Activated naive CD8-positive, alpha-beta T cell treated with anti-CD3 and anti-CD28 coated beads, Interleukin-2, amount 50 U/mL, for 24 hours (primary cell): ENCODE results near the gene ZDHHC14.

Experiments
- ATAC-seq: fragments of 150-1000 bp; cut with Tn5 transposase; one replicate; pipeline ENCODE4 v1.10.0; 2021
- DNase-seq: peaks from one replicate; pipeline ENCODE4 v3.0.0; 2021
- H3K27ac Mint-ChIP-seq: one replicate; pipeline ENCODE4 v1.8.0; 2021; ENCODE audit warnings: mild to moderate bottlenecking, mixed read lengths
- H3K27me3 Mint-ChIP-seq: one replicate; pipeline ENCODE4 v1.8.0; 2021; ENCODE audit warnings: mixed read lengths
- H3K36me3 Mint-ChIP-seq: one replicate; pipeline ENCODE4 v1.8.0; 2021; ENCODE audit warnings: low read depth, mixed read lengths
- H3K4me1 Mint-ChIP-seq: one replicate; pipeline ENCODE4 v1.8.0; 2021; ENCODE audit warnings: mixed read lengths
- H3K4me3 Mint-ChIP-seq: one replicate; pipeline ENCODE4 v1.8.0; 2021; ENCODE audit warnings: mild to moderate bottlenecking, moderate library complexity, mixed read lengths
- H3K9me3 Mint-ChIP-seq: one replicate; pipeline ENCODE4 v1.8.0; 2021; ENCODE audit warnings: mixed read lengths

ZDHHC14 gene

DNA sequence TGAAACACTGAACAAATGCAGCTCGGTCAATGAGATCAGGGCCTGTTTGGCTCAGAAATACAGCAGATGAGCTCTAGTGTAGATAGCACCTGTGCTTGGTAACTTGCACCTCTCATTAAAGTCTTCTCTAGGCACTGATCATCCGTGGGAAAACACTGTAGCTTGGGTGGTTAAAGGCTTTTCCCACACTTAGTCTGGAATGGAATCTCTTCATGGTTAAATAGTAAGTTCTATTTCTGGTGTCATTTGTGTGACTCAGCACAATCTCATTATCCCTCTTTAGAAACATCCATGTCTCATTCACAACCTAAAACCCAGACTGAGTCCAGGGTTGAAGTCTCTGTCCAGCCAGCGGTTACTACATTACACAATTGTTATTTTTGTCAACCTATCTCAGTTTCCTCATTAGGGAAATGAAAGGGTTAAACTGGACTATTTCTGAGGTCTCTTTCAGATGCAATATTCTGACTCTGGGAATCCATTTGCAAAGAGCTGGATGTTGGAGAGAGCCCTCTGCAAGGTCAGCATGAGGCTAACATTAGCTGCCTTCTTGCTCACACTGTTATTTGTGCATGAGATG, 125.0 kb downstream of the ZDHHC14 start:
- no peak overlapping the region for H3K27ac Mint-ChIP-seq
- H3K9me3 Mint-ChIP-seq: peaks cover 31% of the 10 kb centered on the region
- peaks cover 23% of the 10 kb centered on the region for H3K36me3 Mint-ChIP-seq
- ATAC-seq: no peak
- no peak for DNase-seq
- H3K4me1 Mint-ChIP-seq: peaks cover 14% of the 10 kb centered on the region
- H3K27me3 Mint-ChIP-seq: peaks cover 2% of the 10 kb centered on the region
- no peak overlapping the region for H3K4me3 Mint-ChIP-seq

DNA sequence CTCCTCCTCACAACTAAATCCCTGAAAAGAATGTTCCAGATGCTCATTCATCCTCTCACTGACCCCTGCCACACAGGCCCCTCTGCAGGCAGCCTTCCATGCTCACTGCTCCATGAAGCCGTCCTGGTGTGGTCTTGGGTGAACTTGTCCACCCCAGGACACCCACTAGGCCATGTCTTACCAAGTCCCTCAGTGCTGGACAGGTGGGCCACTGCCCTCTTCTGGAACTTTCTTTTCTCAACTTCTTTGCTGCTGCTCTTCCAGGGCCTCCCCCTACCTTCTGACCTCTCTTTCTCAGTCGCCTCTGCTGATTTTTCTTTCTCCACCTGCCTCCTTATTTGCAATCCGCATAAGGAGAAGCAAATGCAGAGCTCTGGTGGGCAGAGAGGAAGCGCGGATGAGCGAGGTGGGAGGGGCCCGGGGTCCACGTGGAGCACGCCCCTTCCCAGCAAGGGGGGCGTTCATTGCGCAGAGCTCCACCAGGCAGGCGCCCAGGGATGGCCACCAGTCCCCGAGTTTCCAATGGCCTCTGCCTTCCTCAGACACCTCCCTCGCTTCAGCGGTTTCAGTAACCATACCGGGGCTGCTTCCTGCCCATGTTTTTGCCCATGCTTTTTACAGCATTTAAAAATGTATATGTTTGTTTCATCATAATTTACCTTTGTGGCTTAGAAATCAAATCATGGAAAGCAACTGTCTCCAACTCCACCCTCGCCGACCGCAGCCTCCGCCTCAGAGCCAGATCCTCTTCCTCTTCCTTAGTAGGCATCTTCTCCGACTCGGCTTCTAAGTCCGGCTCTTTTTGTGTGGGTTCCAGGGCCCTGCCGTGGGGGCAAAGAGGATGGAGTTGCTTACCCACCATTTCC, 129.6 kb downstream of the ZDHHC14 start:
- Mint-ChIP-seq H3K4me1 (peaks cover 15% of the 10 kb centered on the region), H3K27me3 (peaks cover 2% of the 10 kb centered on the region), H3K4me3 (peak overlapping the region; percentile 69), H3K27ac (peak overlapping the region; percentile 73), H3K9me3 (peaks cover 24% of the 10 kb centered on the region), H3K36me3 (peaks cover 16% of the 10 kb centered on the region)
- DNase-seq (peak; percentile 18), ATAC-seq (peak; percentile 43)

DNA sequence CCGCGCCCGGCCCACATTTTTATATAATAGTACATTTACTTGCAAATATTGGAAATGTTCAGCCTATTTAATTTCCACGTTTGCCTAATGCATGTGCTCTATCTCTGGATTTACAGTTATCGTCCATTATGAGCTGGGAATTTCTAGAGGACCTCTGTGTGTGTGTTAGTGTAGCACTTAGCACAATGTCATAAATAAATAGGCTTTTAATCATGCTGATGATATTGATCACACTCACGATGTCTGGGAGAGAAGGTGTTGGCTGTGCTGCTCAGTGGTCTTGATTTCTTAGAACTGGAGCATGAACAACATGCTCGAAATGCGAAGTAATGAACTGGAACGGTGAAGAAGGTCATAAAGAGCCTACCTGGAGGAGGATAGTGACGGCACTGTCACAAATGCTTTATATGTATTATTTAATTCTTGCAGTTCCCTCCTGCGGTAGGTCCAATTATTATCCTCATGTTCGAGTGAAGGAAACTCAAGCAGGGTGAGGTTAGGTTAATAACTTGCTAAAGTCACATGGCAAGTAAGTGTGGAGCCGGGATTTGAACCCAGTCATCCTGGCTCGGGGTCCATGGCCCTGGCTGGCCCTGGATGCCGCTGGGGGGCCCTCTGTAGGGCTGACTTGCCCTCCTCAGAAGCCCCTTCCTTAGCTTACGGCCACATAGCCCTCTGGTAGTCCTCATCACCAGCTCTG, 130.8 kb downstream of the ZDHHC14 start:
- Mint-ChIP-seq H3K4me1 (peaks cover 15% of the 10 kb centered on the region), H3K36me3 (peaks cover 6% of the 10 kb centered on the region), H3K27me3 (peaks cover 2% of the 10 kb centered on the region), H3K27ac (no peak overlapping the region), H3K4me3 (no peak overlapping the region), H3K9me3 (peaks cover 11% of the 10 kb centered on the region)
- no peak for DNase-seq
- no peak for ATAC-seq

DNA sequence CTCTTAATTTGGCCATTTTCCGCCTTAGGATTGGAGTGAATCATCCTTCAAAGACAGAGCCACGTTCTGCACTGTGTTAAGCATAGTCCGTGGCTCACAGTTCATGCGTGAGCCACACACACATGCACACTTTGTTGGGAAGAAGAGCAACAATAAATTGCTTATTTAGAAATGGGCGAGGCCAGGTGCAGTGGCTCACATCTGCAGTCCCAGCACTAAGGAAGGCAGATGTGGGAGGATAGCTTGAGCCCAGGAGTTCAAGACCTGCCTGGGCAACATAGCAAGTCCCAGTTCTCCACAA, 131.3 kb downstream of the ZDHHC14 start:
- no peak for ATAC-seq
- no peak overlapping the region for H3K27ac Mint-ChIP-seq
- DNase-seq: no peak
- H3K9me3 Mint-ChIP-seq: peaks cover 9% of the 10 kb centered on the region
- peaks cover 15% of the 10 kb centered on the region for H3K4me1 Mint-ChIP-seq
- H3K27me3 Mint-ChIP-seq: peaks cover 2% of the 10 kb centered on the region
- no peak overlapping the region for H3K4me3 Mint-ChIP-seq
- H3K36me3 Mint-ChIP-seq: peaks cover 4% of the 10 kb centered on the region

DNA sequence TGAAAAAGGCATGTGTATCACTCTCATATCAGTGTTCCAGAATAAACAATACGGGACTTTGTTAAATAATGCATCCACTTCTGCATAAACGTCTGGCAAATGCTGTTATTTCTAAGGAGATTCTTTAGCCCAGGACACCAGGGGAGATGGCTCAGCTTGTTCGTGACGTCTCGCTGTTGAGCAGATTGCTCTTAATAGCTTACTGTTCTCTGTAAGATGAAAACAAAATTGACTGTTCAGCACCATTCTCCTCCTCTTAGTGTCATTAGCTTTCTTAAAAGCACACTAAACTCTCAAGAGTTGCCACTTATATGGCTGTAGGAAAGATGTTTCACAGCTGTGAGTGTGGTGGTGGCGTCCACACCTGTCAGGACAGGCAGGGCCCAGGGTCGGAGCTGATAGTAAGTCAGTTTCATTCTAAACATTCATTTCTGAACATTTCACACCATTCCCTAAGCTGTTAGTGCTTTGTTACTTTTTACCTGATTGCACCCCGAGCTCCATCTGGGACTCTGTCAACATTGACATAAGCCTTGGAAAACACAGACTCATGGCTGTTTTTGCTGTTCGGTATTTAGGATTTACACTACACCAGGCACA, 132.1 kb downstream of the ZDHHC14 start:
- H3K4me3 Mint-ChIP-seq: no peak overlapping the region
- no peak for ATAC-seq
- H3K9me3 Mint-ChIP-seq: peaks cover 3% of the 10 kb centered on the region
- no peaks in the 10 kb centered on the region for H3K36me3 Mint-ChIP-seq
- DNase-seq: no peak
- peaks cover 2% of the 10 kb centered on the region for H3K27me3 Mint-ChIP-seq
- H3K27ac Mint-ChIP-seq: no peak overlapping the region
- peaks cover 15% of the 10 kb centered on the region for H3K4me1 Mint-ChIP-seq

DNA sequence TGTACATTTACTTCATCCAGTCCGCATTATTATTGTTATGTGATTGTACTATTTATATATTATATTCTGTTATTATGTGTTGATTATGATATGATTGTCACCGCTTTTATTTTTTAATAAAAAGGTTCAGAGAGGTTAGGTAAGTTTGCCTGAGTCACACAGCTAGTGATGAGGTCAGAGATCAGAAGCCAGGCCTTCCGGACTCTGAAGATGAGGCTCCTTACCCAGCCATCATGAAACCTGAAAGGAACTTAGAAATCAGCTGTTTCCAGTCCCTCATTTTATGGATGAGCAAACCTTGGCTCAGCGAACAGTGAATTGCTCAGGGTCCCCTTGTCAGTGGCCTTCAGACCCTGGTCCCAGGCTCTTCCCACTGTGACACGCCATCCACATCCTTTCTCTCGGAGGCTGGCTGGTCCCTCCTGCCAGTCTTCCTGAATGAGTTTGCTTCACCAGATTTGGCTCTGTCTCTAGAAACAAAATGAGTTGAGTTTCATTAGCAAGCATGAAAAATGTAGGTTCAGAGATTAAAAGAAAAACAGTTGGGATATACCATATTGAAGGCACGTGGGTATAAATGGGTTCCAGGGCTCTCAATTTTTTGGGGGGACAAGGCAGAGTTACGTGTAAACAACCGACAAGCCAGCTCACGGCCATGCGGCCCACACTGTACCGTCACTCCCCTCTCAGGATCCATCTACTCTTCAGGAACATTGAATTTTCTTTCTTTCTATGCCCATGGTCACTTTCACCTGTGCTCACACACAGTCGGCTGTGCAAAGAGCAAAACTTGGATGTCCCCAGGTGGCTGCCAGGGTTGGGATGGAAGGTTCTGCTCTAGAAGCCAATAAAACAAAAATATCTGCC, 132.9 kb downstream of the ZDHHC14 start:
- Mint-ChIP-seq H3K4me1 (peaks cover 15% of the 10 kb centered on the region), H3K4me3 (no peak overlapping the region), H3K27me3 (peaks cover 2% of the 10 kb centered on the region), H3K27ac (no peak overlapping the region), H3K9me3 (no peaks in the 10 kb centered on the region), H3K36me3 (no peaks in the 10 kb centered on the region)
- ATAC-seq (no peak), DNase-seq (no peak)

DNA sequence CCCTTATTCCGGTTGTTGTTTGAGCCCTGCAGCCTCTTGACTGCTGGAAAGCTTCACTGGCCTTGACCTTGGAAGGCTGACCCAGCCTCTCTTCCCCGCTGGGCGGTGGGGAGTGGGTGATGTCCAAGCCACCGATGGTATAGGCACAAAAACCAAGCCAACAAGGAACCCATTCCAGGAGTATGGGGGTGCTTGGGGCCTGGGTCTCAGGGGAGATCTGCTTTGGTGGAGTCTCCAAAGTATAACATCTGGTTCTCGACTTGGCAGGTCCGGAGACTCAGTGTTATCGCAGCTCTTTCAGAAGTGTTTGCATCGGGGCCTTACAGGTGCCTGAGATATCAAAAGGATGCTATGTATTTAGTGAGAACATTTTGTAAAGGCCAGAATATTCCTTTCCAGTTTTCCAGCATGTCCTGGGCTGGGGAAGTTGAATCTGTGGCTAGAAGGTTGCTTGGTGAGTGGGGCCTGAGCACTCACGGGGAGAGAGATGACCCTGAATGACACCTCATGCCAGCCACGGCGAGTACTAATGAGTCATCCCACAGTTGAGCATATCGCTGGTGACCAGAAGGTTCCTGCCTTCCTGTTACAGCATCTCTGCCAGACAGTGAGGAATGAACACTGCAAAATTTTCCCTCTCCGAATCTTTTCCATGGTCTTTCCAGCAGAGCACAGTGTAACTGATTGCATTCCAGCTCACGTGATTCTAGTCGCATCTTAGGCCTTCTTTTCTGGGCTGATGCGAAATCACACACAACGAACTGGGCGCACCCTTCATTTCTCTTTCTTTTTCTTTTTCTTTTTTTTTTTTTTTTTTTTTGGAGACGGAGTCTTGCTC, 133.9 kb downstream of the ZDHHC14 start:
- no peak overlapping the region for H3K4me3 Mint-ChIP-seq
- DNase-seq: no peak
- H3K27ac Mint-ChIP-seq: no peak overlapping the region
- no peaks in the 10 kb centered on the region for H3K9me3 Mint-ChIP-seq
- H3K27me3 Mint-ChIP-seq: no peaks in the 10 kb centered on the region
- peaks cover 15% of the 10 kb centered on the region for H3K4me1 Mint-ChIP-seq
- ATAC-seq: peak; percentile 60
- H3K36me3 Mint-ChIP-seq: no peaks in the 10 kb centered on the region

DNA sequence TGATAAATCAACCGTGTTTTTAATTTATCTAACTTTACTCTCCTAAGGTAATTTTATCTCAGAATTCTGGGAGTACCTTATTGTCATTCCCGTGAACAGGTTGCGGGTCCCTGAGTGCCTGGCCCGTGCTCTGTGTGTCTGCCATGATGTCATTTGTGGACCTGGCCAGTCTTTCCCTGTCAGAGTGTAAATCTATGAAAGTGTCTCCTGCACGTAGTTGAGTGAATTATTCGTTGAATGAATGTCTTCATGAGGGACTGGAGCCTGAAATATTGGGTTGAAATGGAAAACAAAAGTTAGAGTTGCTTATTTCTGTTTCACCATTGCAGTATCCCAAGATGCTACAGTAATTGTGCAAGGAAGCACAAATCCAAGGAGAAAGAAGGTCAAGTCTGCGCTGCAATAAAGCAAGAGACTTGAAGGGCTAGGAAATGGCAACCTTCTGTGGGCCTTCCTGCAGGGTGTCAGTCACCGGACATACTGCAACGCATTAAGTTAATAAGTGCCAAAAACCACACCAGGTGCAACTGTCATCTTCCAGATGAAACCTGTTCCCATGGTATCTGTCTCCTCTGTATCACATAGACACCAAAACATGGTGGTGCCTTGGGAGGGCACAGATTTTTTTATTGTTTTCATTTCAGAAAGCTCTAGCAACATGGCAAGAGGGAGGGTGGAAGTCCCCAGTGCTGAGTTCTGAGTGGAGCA, 135.5 kb downstream of the ZDHHC14 start:
- Mint-ChIP-seq H3K4me3 (no peak overlapping the region), H3K27ac (no peak overlapping the region), H3K36me3 (no peaks in the 10 kb centered on the region), H3K4me1 (peaks cover 4% of the 10 kb centered on the region), H3K27me3 (no peaks in the 10 kb centered on the region), H3K9me3 (no peaks in the 10 kb centered on the region)
- ATAC-seq: no peak
- DNase-seq: no peak

DNA sequence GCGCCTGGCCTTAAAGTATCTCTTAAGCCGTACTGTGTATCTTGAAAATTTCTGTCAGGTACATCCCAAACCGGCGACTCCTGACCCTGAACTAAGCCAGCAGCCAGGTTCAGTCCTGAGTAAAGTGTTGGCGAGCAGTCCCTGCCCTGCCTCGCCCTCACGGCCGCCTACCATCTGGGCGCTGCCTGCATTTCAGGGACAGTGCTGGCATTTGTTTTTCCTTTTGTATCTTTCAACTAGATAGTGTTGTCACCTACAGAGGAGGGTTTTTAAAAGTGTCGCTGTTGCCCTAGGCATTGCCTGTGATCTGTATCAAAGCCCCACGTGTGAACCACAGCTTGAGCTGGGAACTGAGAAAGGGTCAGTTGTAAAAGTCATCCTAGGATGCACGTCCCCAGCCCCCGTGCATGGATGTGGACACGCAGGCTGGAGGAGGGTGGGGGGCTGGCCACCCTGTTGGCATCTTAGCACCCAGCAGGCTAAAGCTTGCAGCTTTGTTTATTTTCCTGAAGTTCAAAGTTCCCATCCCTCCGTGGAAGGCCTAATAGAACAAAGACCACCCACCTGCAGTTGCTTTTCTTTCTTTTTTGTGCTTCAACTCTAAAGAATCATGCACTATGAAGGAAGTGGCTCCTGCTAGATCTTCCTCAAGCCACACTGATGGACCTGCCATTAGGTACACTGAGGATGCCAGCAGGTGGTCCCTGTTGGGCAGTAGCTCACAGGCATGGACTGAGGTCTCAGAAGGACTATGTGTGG, 136.8 kb downstream of the ZDHHC14 start:
- ATAC-seq (no peak), DNase-seq (no peak)
- no peaks in the 10 kb centered on the region for H3K36me3 Mint-ChIP-seq
- no peak overlapping the region for H3K27ac Mint-ChIP-seq
- H3K27me3 Mint-ChIP-seq: no peaks in the 10 kb centered on the region
- no peak overlapping the region for H3K4me3 Mint-ChIP-seq
- H3K9me3 Mint-ChIP-seq: no peaks in the 10 kb centered on the region
- peaks cover 4% of the 10 kb centered on the region for H3K4me1 Mint-ChIP-seq

DNA sequence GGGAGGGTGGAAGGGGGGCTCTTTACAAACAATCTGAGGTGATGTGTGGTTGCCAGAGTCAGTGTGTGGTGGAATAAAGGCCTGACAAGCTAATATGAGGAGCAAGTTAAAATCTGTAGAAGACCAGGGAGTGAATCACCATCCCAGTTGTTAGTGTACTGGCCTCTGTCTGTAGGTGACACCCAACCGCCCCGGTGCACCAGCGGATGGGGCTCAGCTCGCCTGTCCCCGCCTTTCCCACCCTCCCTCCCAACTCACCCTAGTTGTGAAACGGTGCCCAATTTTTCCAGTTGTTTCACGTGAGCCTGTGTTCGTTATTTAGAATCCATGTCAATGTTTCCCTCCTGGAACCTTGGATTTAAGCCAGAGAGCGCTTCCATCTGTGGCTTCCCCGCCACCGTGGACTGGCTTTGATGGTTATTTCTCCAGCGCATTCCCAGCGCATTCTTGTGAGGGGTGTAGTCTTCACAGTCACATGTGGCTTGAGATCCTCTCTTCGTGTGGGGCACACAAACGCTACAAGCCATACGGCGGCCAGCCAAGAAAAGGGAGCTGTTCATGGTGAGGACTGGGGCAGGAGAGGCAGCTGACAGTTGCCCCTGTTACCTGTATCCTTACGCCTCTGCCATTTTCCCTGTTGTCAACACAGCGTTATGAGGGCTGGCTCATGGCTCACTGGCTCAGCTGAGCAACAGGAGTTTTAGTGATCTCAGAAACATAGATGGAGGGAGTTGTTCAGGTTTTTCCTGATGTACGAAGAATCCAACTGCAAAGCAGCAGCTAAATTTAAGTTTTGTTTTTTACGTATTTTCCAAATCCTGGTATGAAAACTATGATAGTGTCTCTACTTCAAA, 137.6 kb downstream of the ZDHHC14 start:
- no peaks in the 10 kb centered on the region for H3K36me3 Mint-ChIP-seq
- H3K27me3 Mint-ChIP-seq: no peaks in the 10 kb centered on the region
- DNase-seq (no peak), ATAC-seq (no peak)
- no peak overlapping the region for H3K27ac Mint-ChIP-seq
- H3K9me3 Mint-ChIP-seq: no peaks in the 10 kb centered on the region
- no peak overlapping the region for H3K4me3 Mint-ChIP-seq
- H3K4me1 Mint-ChIP-seq: peaks cover 4% of the 10 kb centered on the region

DNA sequence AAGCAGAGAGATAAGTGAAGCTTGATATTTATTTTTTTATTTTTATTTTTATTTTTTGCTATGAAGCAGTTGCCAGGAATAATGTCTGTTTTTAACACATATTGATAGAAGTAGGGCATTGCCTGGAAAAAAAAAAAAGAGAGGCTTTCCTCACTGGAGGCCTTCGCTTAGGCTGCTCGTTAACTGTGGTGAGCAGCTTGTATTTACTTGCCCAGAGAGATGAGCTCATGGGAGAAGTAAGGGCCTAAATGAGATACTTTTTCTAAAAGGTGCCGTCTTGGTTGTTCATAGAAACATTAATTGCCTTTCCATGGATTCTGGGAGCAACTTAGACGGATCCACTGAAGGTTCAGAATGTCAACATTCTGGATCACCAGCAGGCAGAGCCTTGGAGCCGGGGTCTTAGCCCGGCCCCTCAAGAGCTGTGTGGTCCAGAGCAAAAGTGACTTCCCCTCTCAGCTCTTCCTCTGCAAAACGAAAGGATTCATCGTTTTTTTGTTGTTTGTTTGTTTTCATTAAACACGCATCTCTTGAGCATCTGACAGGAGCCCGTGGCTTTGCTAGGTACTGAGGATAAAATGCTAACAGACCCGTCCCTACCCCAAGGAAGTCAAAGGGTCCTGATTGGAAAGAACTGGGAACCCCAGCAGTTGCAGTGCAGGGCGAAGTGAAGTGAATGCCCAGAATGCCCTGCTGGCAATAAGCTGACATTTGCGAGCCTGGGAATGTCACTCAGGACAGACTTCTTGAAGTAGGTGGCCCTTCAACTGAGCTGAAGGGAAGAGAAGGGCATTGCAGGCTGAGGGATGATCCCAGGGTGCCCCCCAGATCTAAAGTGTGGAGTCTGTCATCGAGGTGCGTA, 138.5 kb downstream of the ZDHHC14 start:
- H3K27me3 Mint-ChIP-seq: no peaks in the 10 kb centered on the region
- no peak for ATAC-seq

More for the DNA sequence above, 138.5 kb downstream of the ZDHHC14 start:
- H3K27ac Mint-ChIP-seq: no peak overlapping the region
- H3K36me3 Mint-ChIP-seq: no peaks in the 10 kb centered on the region
- no peaks in the 10 kb centered on the region for H3K9me3 Mint-ChIP-seq
- H3K4me1 Mint-ChIP-seq: peaks cover 4% of the 10 kb centered on the region
- DNase-seq: no peak
- H3K4me3 Mint-ChIP-seq: no peak overlapping the region
